Dendritic cell treated with granulocyte-macrophage colony-stimulating factor and Interleukin-4, amounts not matched to agents 40 ng/mL and 50 ng/mL, for 4 days (primary cell): Measurements from ENCODE around the gene L3MBTL2.

Experiments used
- H3K27ac Mint-ChIP-seq: one replicate; pipeline ENCODE4 v1.8.0; 2022; ENCODE audit warnings: mild to moderate bottlenecking, mixed read lengths
- H3K27me3 Mint-ChIP-seq: one replicate; pipeline ENCODE4 v1.8.0; 2022; ENCODE audit warnings: mild to moderate bottlenecking, mixed read lengths
- H3K36me3 Mint-ChIP-seq: one replicate; pipeline ENCODE4 v1.8.0; 2022; ENCODE audit warnings: low read depth, mixed read lengths
- H3K4me1 Mint-ChIP-seq: one replicate; pipeline ENCODE4 v1.8.0; 2022; ENCODE audit warnings: low read depth, mixed read lengths
- H3K4me3 Mint-ChIP-seq: one replicate; pipeline ENCODE4 v1.8.0; 2022; ENCODE audit warnings: mild to moderate bottlenecking, moderate library complexity, mixed read lengths
- H3K9me3 Mint-ChIP-seq: one replicate; pipeline ENCODE4 v1.8.0; 2022; ENCODE audit warnings: mixed read lengths
- intact Hi-C: fragments of 100-400 bp; cut with micrococcal nuclease; formaldehyde crosslinking; loops from one replicate; pipeline ENCODE4 v1.15.0; 2022

Gene L3MBTL2

GRCh38 chr22:41260871-41261270, 55.8 kb downstream of the L3MBTL2 start:
- no peak overlapping the region for H3K4me3 Mint-ChIP-seq
- H3K27ac Mint-ChIP-seq = no peak overlapping the region
- H3K9me3 Mint-ChIP-seq = no peaks in the 10 kb centered on the region
- peaks cover 13% of the 10 kb centered on the region for H3K4me1 Mint-ChIP-seq
- H3K36me3 Mint-ChIP-seq = peaks cover 100% of the 10 kb centered on the region
- H3K27me3 Mint-ChIP-seq = no peaks in the 10 kb centered on the region
- intact Hi-C loops = no loop called here

- Mint-ChIP-seq H3K27me3 (no peaks in the 10 kb centered on the region), H3K27ac (no peak overlapping the region), H3K4me1 (peaks cover 20% of the 10 kb centered on the region), H3K4me3 (no peak overlapping the region), H3K9me3 (no peaks in the 10 kb centered on the region), H3K36me3 (peaks cover 100% of the 10 kb centered on the region)
- intact Hi-C loops = no loop called here
Measured at GRCh38 chr22:41261541-41262249, 56.6 kb downstream of the L3MBTL2 start.

GRCh38 chr22:41262250-41262765, 57.2 kb downstream of the L3MBTL2 start:
- Mint-ChIP-seq H3K4me3 (no peak overlapping the region), H3K36me3 (peaks cover 100% of the 10 kb centered on the region), H3K9me3 (no peaks in the 10 kb centered on the region), H3K27ac (no peak overlapping the region), H3K4me1 (peaks cover 20% of the 10 kb centered on the region), H3K27me3 (no peaks in the 10 kb centered on the region)
- intact Hi-C loops = no loop called here

GRCh38 chr22:41263704-41264103, 58.6 kb downstream of the L3MBTL2 start:
- Mint-ChIP-seq H3K4me3 (no peak overlapping the region), H3K27me3 (no peaks in the 10 kb centered on the region), H3K27ac (no peak overlapping the region), H3K36me3 (peaks cover 100% of the 10 kb centered on the region), H3K9me3 (no peaks in the 10 kb centered on the region), H3K4me1 (peaks cover 20% of the 10 kb centered on the region)
- intact Hi-C loops = no loop called here

- Mint-ChIP-seq H3K4me3 (no peak overlapping the region), H3K4me1 (peaks cover 20% of the 10 kb centered on the region), H3K27me3 (no peaks in the 10 kb centered on the region), H3K36me3 (peaks cover 100% of the 10 kb centered on the region), H3K9me3 (no peaks in the 10 kb centered on the region), H3K27ac (no peak overlapping the region)
- intact Hi-C loops = no loop called here
Measured at GRCh38 chr22:41264408-41264941, 59.4 kb downstream of the L3MBTL2 start.

GRCh38 chr22:41267958-41268357, 62.8 kb downstream of the L3MBTL2 start:
- Mint-ChIP-seq H3K4me3 (no peak overlapping the region), H3K4me1 (peaks cover 13% of the 10 kb centered on the region), H3K36me3 (peaks cover 100% of the 10 kb centered on the region), H3K27me3 (no peaks in the 10 kb centered on the region), H3K27ac (no peak overlapping the region), H3K9me3 (no peaks in the 10 kb centered on the region)
- intact Hi-C loops = no loop called here

GRCh38 chr22:41271787-41272186, 66.7 kb downstream of the L3MBTL2 start:
- Mint-ChIP-seq H3K9me3 (no peaks in the 10 kb centered on the region), H3K4me1 (no peaks in the 10 kb centered on the region), H3K36me3 (peaks cover 100% of the 10 kb centered on the region), H3K27me3 (no peaks in the 10 kb centered on the region), H3K27ac (no peak overlapping the region), H3K4me3 (no peak overlapping the region)
- intact Hi-C loops = no loop called here

- no peaks in the 10 kb centered on the region for H3K27me3 Mint-ChIP-seq
- H3K4me3 Mint-ChIP-seq = no peak overlapping the region
- no peaks in the 10 kb centered on the region for H3K4me1 Mint-ChIP-seq
- peaks cover 100% of the 10 kb centered on the region for H3K36me3 Mint-ChIP-seq
- no peak overlapping the region for H3K27ac Mint-ChIP-seq
- intact Hi-C loops = no loop called here
- no peaks in the 10 kb centered on the region for H3K9me3 Mint-ChIP-seq
Measured at GRCh38 chr22:41273128-41273527, 68.0 kb downstream of the L3MBTL2 start.

- Mint-ChIP-seq H3K27ac (no peak overlapping the region), H3K4me1 (no peaks in the 10 kb centered on the region), H3K9me3 (no peaks in the 10 kb centered on the region), H3K36me3 (peaks cover 100% of the 10 kb centered on the region), H3K27me3 (no peaks in the 10 kb centered on the region), H3K4me3 (no peak overlapping the region)
- intact Hi-C loops = no loop called here
Measured at GRCh38 chr22:41274856-41275255, 69.7 kb downstream of the L3MBTL2 start.

- H3K27me3 Mint-ChIP-seq = no peaks in the 10 kb centered on the region
- H3K27ac Mint-ChIP-seq = no peak overlapping the region
- no peak overlapping the region for H3K4me3 Mint-ChIP-seq
- intact Hi-C loops = loop anchor here (10.0 kb wide), 1 partner anchor 85 kb away; no protein-coding TSS in a partner anchor
- peaks cover 91% of the 10 kb centered on the region for H3K36me3 Mint-ChIP-seq
- H3K4me1 Mint-ChIP-seq = peaks cover 11% of the 10 kb centered on the region
- no peaks in the 10 kb centered on the region for H3K9me3 Mint-ChIP-seq
Measured at GRCh38 chr22:41280065-41280464, 75.0 kb downstream of the L3MBTL2 start.

GRCh38 chr22:41280854-41281253, 75.7 kb downstream of the L3MBTL2 start:
- Mint-ChIP-seq H3K9me3 (no peaks in the 10 kb centered on the region), H3K36me3 (peaks cover 83% of the 10 kb centered on the region), H3K27me3 (no peaks in the 10 kb centered on the region), H3K4me3 (no peak overlapping the region), H3K4me1 (peaks cover 14% of the 10 kb centered on the region), H3K27ac (no peak overlapping the region)
- intact Hi-C loops = loop anchor here (10.0 kb wide), 1 partner anchor 86 kb away; no protein-coding TSS in a partner anchor
